Glutamatergic neuron (in vitro differentiated cells): ENCODE data around the gene USP20. TPM values are rescaled to one million over a fixed set of nuclear protein-coding genes. Genes with fewer than 3 reads are reported as not detected.

Experiments used
- DNase-seq: peaks from one replicate; pipeline ENCODE4 v3.0.0; 2022
- H3K27ac Mint-ChIP-seq: one replicate; pipeline ENCODE4 v1.8.0; 2020; ENCODE audit warnings: mild to moderate bottlenecking, mixed read lengths, inconsistent platforms; ENCODE audit not compliant: unreplicated experiment
- H3K27me3 Mint-ChIP-seq: one replicate; pipeline ENCODE4 v1.8.0; 2020; ENCODE audit warnings: mild to moderate bottlenecking, moderate library complexity, mixed read lengths, inconsistent platforms; ENCODE audit not compliant: unreplicated experiment
- H3K36me3 Mint-ChIP-seq: one replicate; pipeline ENCODE4 v1.8.0; 2020; ENCODE audit warnings: mild to moderate bottlenecking, mixed read lengths, inconsistent platforms; ENCODE audit not compliant: unreplicated experiment
- H3K4me1 Mint-ChIP-seq: one replicate; pipeline ENCODE4 v1.8.0; 2020; ENCODE audit warnings: mild to moderate bottlenecking, low read depth, mixed read lengths, inconsistent platforms; ENCODE audit not compliant: unreplicated experiment
- H3K4me3 Mint-ChIP-seq: one replicate; pipeline ENCODE4 v1.8.0; 2020; ENCODE audit warnings: mild to moderate bottlenecking, mixed read lengths, inconsistent platforms; ENCODE audit not compliant: unreplicated experiment
- H3K9me3 Mint-ChIP-seq: one replicate; pipeline ENCODE4 v1.8.0; 2020; ENCODE audit warnings: mild to moderate bottlenecking, moderate library complexity, mixed read lengths, inconsistent platforms; ENCODE audit not compliant: unreplicated experiment
- total RNA-seq: library from RNA; stranded (reverse); fragmentation: NEBNext Ultra II Directional; extraction: Animal tissue kit (Norgen Biotek cat#: 25700); gene quantifications from one replicate; pipeline ENCODE4 v1.2.1, GENCODE V29; 2021; ENCODE audit not compliant: unreplicated experiment
- TF ChIP-seq, protein P1 (sequence below): fragments of 200-600 bp; sonication (generic); IDR thresholded peaks from one replicate; pipeline ENCODE4 v1.5.0; 2021; ENCODE audit not compliant: partially characterized antibody, unreplicated experiment

The USP20 gene
- total RNA-seq, 1 donor from 2014 or later: 93.5 TPM

DNA sequence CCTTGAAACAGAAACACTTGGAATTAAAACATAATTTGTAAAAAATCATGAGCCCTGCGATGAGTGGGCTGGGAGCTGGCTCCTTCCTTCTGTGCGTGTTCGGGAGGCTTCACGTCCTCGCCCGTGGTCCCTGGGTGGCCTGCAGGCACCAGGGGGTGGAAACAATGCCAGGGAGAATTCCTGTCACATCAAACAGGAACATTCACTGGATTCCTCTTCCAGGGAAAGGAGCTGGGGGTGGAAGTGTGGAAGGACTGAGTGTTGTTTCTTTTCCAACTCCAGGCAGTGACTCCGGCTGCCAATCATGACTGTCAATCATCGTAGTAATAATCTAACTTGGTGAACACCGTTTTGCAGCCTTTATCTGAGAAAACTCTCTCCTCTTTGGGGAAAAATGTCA lies 21.6 kb upstream of the USP20 start:
- H3K9me3 Mint-ChIP-seq: peaks cover 9% of the 10 kb centered on the region
- peaks cover 28% of the 10 kb centered on the region for H3K4me1 Mint-ChIP-seq
- no peaks in the 10 kb centered on the region for H3K36me3 Mint-ChIP-seq
- peak overlapping the region; percentile 63 for H3K4me3 Mint-ChIP-seq
- no peak for DNase-seq
- no peaks in the 10 kb centered on the region for H3K27me3 Mint-ChIP-seq
- H3K27ac Mint-ChIP-seq: peak overlapping the region; percentile 45
- TF ChIP-seq, protein P1, sequence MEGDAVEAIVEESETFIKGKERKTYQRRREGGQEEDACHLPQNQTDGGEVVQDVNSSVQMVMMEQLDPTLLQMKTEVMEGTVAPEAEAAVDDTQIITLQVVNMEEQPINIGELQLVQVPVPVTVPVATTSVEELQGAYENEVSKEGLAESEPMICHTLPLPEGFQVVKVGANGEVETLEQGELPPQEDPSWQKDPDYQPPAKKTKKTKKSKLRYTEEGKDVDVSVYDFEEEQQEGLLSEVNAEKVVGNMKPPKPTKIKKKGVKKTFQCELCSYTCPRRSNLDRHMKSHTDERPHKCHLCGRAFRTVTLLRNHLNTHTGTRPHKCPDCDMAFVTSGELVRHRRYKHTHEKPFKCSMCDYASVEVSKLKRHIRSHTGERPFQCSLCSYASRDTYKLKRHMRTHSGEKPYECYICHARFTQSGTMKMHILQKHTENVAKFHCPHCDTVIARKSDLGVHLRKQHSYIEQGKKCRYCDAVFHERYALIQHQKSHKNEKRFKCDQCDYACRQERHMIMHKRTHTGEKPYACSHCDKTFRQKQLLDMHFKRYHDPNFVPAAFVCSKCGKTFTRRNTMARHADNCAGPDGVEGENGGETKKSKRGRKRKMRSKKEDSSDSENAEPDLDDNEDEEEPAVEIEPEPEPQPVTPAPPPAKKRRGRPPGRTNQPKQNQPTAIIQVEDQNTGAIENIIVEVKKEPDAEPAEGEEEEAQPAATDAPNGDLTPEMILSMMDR: no peak

DNA sequence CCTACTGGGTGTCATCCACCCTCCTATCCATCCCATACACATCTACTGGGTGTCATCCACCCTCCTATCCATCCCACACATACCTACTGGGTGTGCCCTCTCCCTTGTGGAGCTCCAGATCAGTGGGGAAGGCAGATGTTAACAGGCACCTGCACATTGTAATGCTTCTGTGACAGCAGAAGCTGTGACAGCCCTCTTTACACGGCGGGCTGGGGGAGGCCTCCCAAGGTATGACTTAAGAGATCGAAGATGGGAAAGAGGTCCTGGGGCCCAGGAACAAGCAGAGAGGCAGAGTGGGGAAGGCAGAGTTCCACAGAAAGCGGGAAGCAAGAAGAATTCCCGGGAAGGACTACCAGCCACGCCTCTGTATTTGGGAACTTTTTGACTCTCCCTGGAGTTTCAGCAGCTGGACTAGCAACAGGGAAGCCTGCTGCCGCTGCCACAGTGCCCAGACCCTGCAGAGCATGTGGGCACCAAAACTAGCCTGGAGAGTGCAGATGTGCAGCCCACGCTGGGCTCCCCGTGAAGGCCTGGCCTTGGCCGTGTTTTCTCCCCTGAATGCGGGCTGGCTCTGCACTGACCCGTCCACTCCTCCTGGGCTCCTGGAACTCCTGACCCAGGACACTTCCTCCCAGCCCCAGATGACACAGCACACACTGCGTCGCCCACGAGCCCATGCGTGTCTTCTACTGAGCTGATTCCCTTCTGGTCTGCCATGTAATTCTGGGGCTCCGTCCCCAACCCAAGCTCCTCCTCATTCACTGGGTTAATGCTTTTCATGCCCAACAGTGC lies 20.6 kb upstream of the USP20 start:
- H3K27ac Mint-ChIP-seq: no peak overlapping the region
- TF ChIP-seq, protein P1: no peak
- no peak overlapping the region for H3K4me3 Mint-ChIP-seq
- no peaks in the 10 kb centered on the region for H3K36me3 Mint-ChIP-seq
- DNase-seq: no peak
- H3K4me1 Mint-ChIP-seq: peaks cover 19% of the 10 kb centered on the region
- peaks cover 9% of the 10 kb centered on the region for H3K9me3 Mint-ChIP-seq
- no peaks in the 10 kb centered on the region for H3K27me3 Mint-ChIP-seq

DNA sequence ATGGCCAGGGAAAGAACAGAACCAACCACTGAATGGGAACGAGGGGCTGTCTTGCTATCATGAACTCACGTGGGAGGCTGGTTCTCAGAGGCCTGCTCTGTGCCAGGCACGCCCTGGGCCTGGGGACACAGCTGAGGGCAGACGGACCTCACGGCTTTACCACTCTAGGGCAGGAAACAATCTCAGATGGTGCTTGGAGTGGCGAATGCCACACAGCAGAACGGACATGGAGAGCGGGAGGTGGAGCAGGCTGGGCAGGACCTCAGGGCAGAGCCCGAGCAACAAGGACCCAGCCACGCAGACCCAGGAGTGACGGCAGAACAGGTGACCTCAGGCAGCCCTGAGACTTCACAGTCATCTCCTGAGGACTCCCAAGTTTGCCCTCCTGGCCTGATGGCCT lies 20.0 kb upstream of the USP20 start:
- TF ChIP-seq, protein P1: no peak
- Mint-ChIP-seq H3K27ac (no peak overlapping the region), H3K36me3 (no peaks in the 10 kb centered on the region)

DNA sequence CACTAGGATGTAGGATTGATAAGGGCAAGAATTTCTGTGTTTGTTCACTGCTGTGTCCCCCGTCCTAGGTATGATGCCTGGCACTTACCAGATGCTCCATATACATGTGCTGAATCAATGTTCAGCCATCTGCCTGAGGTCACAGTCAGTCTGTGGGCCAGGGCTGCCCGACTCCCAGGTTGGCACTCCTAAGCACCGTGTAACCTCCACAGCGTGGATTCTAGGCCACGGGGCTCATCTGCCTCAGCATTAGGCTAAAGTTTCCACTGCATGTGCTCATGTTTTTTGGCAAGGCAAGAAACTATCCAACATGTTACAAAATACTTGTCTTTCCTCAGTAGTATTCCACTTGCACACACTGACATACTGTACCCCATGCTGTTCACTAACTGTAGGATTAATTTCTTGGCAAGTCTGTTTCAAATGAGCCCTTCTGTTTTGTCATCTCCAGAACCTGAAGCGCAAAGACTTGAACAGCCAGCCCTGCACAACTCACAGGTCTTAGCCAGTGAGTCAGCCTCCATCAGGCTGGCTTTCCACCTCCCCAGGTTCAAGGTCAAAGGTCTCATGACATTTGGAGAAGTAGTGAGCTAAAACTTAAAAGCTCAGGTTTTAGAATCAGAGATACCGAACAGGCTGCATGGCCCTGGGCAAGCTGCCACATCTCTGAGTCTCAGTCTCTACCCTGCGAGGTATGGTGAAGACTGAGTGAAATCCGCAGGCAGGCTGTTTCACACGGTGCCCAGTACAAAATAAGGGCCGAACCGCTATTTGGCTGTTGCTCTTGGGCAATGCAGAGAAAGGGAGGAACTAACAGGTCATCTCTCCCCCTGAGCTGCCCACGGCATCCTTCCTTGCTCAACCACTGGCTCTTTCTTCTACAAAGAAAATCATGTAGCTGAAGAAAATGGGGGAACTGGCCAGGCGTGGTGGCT lies 18.5 kb upstream of the USP20 start:
- no peaks in the 10 kb centered on the region for H3K36me3 Mint-ChIP-seq
- TF ChIP-seq, protein P1: no peak
- peaks cover 9% of the 10 kb centered on the region for H3K9me3 Mint-ChIP-seq
- peaks cover 17% of the 10 kb centered on the region for H3K4me1 Mint-ChIP-seq
- no peak overlapping the region for H3K27ac Mint-ChIP-seq
- DNase-seq: no peak
- no peak overlapping the region for H3K4me3 Mint-ChIP-seq
- H3K27me3 Mint-ChIP-seq: no peaks in the 10 kb centered on the region

More for the DNA sequence above, 20.0 kb upstream of the USP20 start:
- Mint-ChIP-seq H3K4me3 (no peak overlapping the region), H3K9me3 (peaks cover 9% of the 10 kb centered on the region), H3K4me1 (peaks cover 17% of the 10 kb centered on the region), H3K27me3 (no peaks in the 10 kb centered on the region)
- DNase-seq: no peak
